Measurements from ENCODE around the gene OR51B2.
"Not testable (repeated sequence)": the region's sequence is repeated elsewhere in the genome, so short reads cannot be mapped to it uniquely, and the experiment has no call there.

OR51B2 gene

GRCh38 chr11:5324197-5324596, at the start of gene OR51B2:
Gene OR51B2, minus strand, starts transcription at chr11:5324297. Its CDS starts 0 bp downstream, at chr11:5324297.
- DNase-seq: no peak

- DNase-seq: no peak
These were observed 45.7 kb upstream of the OR51B2 start for GRCh38 chr11:5369789-5370188.

GRCh38 chr11:5368502-5369043, 44.5 kb upstream of the OR51B2 start:
- DNase-seq: no peak

- DNase-seq: no peak
These were observed 43.5 kb upstream of the OR51B2 start for GRCh38 chr11:5367448-5368074.

- DNase-seq: no peak
These were observed 42.8 kb upstream of the OR51B2 start for GRCh38 chr11:5366856-5367255.

- not testable (repeated sequence) for DNase-seq
These were observed 42.3 kb upstream of the OR51B2 start for GRCh38 chr11:5366365-5366764.

GRCh38 chr11:5364214-5364613, 40.1 kb upstream of the OR51B2 start:
- DNase-seq: no peak

- no peak for DNase-seq
These were observed 39.6 kb upstream of the OR51B2 start for GRCh38 chr11:5363679-5364078.

GRCh38 chr11:5362017-5362625, 38.0 kb upstream of the OR51B2 start:
- no peak for DNase-seq

GRCh38 chr11:5356031-5356430, 31.9 kb upstream of the OR51B2 start:
- not testable (repeated sequence) for DNase-seq

GRCh38 chr11:5351208-5351607, 27.1 kb upstream of the OR51B2 start, which contains the start of gene OR51B6:
Gene OR51B6, plus strand, starts transcription at chr11:5351508. Its CDS starts 0 bp downstream, at chr11:5351508.
- DNase-seq: no peak

- DNase-seq: no peak
These were observed 25.5 kb upstream of the OR51B2 start for GRCh38 chr11:5349550-5349949.

- no peak for DNase-seq
These were observed 24.6 kb upstream of the OR51B2 start for GRCh38 chr11:5348551-5349194.

GRCh38 chr11:5345831-5346230, 21.7 kb upstream of the OR51B2 start:
- DNase-seq: no peak

- no peak for DNase-seq
These were observed 19.6 kb upstream of the OR51B2 start, which contains the start of gene OR51B5 for GRCh38 chr11:5343474-5344335. Gene OR51B5, minus strand, starts transcription at chr11:5343524. Its CDS starts 0 bp downstream, at chr11:5343524.

- no peak for DNase-seq
These were observed 15.8 kb upstream of the OR51B2 start for GRCh38 chr11:5339771-5340322.

- DNase-seq: not testable (repeated sequence)
These were observed 13.2 kb upstream of the OR51B2 start for GRCh38 chr11:5337253-5337652.

- DNase-seq: no peak
These were observed 12.2 kb upstream of the OR51B2 start for GRCh38 chr11:5336331-5336730.

- no peak for DNase-seq
These were observed 11.1 kb upstream of the OR51B2 start for GRCh38 chr11:5335170-5335569.

- DNase-seq: no peak
These were observed 6.8 kb downstream of the OR51B2 start for GRCh38 chr11:5317292-5317691.

GRCh38 chr11:5313326-5314023, 10.6 kb downstream of the OR51B2 start:
- not testable (repeated sequence) for DNase-seq

GRCh38 chr11:5310423-5310822, 13.7 kb downstream of the OR51B2 start:
- no peak for DNase-seq

All from cortex of kidney (tissue), 1 donor.